ENCODE measurements around the gene IZUMO1. TPM values are rescaled to one million over a fixed set of nuclear protein-coding genes. Genes with fewer than 3 reads are reported as not detected.

Gene IZUMO1
- total RNA-seq, 1 donor from 2014 or later = not detected

GRCh38 chr19:48720613-48721296 is 26.0 kb downstream of the IZUMO1 start:
- TF ChIP-seq EZH2 (IDR thresholded peaks at IDR 0.05; ENCODE audit: insufficient read depth, low read length) (no peak), CTCF (IDR thresholded peaks at IDR 0.05; ENCODE audit: insufficient read depth, low read depth, low read length) (no peak)
- Mint-ChIP-seq H3K27me3 (ENCODE audit: low read depth, unreplicated experiment) (no peaks in the 10 kb centered on the region), H3K36me3 (ENCODE audit: low read depth, unreplicated experiment) (no peaks in the 10 kb centered on the region), H3K4me3 (ENCODE audit: unreplicated experiment) (peak overlapping the region; percentile 88), H3K9me3 (ENCODE audit: unreplicated experiment) (peaks cover 3% of the 10 kb centered on the region), H3K4me1 (ENCODE audit: low read depth, unreplicated experiment) (peaks cover 8% of the 10 kb centered on the region), H3K27ac (ENCODE audit: unreplicated experiment) (peak overlapping the region; percentile 87)
- peak overlapping the region; percentile 72 for H3K4me3 ChIP-seq (ENCODE audit: insufficient read depth, low read depth, low read length)
- H3K27me3 ChIP-seq (ENCODE audit: insufficient read depth, low read length) = no peaks in the 10 kb centered on the region
- peaks cover 17% of the 10 kb centered on the region for H3K4me1 ChIP-seq (ENCODE audit: insufficient read depth, low read length)
- H3K27ac ChIP-seq (ENCODE audit: low read depth, low read length) = peak overlapping the region; percentile 90
- no peaks in the 10 kb centered on the region for H3K9me3 ChIP-seq (ENCODE audit: insufficient read depth, low read depth, low read length)
- H4K20me1 ChIP-seq (ENCODE audit: insufficient read depth, low read length) = no peaks in the 10 kb centered on the region
- H2AFZ ChIP-seq (ENCODE audit: low read depth, low read length) = peak overlapping the region; percentile 94
- FAIRE-seq (peak; percentile 63), DNase-seq (ENCODE audit: low read depth) (peak; percentile 98)
- peak overlapping the region; percentile 86 for H3K4me2 ChIP-seq (ENCODE audit: low read length)
- H3K79me2 ChIP-seq (ENCODE audit: insufficient read depth, low read length) = no peaks in the 10 kb centered on the region
- H3K9ac ChIP-seq (ENCODE audit: low read length) = peak overlapping the region; percentile 84
- H3K36me3 ChIP-seq (ENCODE audit: insufficient read depth, low read length) = no peaks in the 10 kb centered on the region

- H3K27ac Mint-ChIP-seq (ENCODE audit: unreplicated experiment) = peak overlapping the region; percentile 87
These were observed 26.5 kb downstream of the IZUMO1 start for GRCh38 chr19:48720251-48720612.

More at GRCh38 chr19:48720251-48720612, 26.5 kb downstream of the IZUMO1 start:
- peaks cover 6% of the 10 kb centered on the region for H3K4me1 Mint-ChIP-seq (ENCODE audit: low read depth, unreplicated experiment)
- FAIRE-seq (no peak), DNase-seq (ENCODE audit: low read depth) (no peak)
- H3K36me3 ChIP-seq (ENCODE audit: insufficient read depth, low read length) = no peaks in the 10 kb centered on the region
- H3K9me3 Mint-ChIP-seq (ENCODE audit: unreplicated experiment) = peaks cover 3% of the 10 kb centered on the region
- TF ChIP-seq CTCF (IDR thresholded peaks at IDR 0.05; ENCODE audit: insufficient read depth, low read depth, low read length) (no peak), EZH2 (IDR thresholded peaks at IDR 0.05; ENCODE audit: insufficient read depth, low read length) (no peak)
- H4K20me1 ChIP-seq (ENCODE audit: insufficient read depth, low read length) = no peaks in the 10 kb centered on the region
- peaks cover 14% of the 10 kb centered on the region for H3K4me1 ChIP-seq (ENCODE audit: insufficient read depth, low read length)
- peak overlapping the region; percentile 94 for H2AFZ ChIP-seq (ENCODE audit: low read depth, low read length)
- peak overlapping the region; percentile 86 for H3K4me2 ChIP-seq (ENCODE audit: low read length)
- H3K27me3 Mint-ChIP-seq (ENCODE audit: low read depth, unreplicated experiment) = no peaks in the 10 kb centered on the region
- H3K9me3 ChIP-seq (ENCODE audit: insufficient read depth, low read depth, low read length) = no peaks in the 10 kb centered on the region
- H3K27ac ChIP-seq (ENCODE audit: low read depth, low read length) = no peak overlapping the region
- H3K9ac ChIP-seq (ENCODE audit: low read length) = no peak overlapping the region
- peak overlapping the region; percentile 72 for H3K4me3 ChIP-seq (ENCODE audit: insufficient read depth, low read depth, low read length)
- no peaks in the 10 kb centered on the region for H3K36me3 Mint-ChIP-seq (ENCODE audit: low read depth, unreplicated experiment)
- H3K27me3 ChIP-seq (ENCODE audit: insufficient read depth, low read length) = no peaks in the 10 kb centered on the region
- H3K4me3 Mint-ChIP-seq (ENCODE audit: unreplicated experiment) = peak overlapping the region; percentile 88
- no peaks in the 10 kb centered on the region for H3K79me2 ChIP-seq (ENCODE audit: insufficient read depth, low read length)

Measured in astrocyte (in vitro differentiated cells and primary cell).